GM21737 (cell line): Measurements from ENCODE around the gene TBC1D28.
"Not testable (repeated sequence)": the region's sequence is repeated elsewhere in the genome, so short reads cannot be mapped to it uniquely, and the experiment has no call there.

Experiments
- ATAC-seq: cut with Tn5 transposase; IDR thresholded peaks from one replicate; pipeline ENCODE4 v1.9.1; 2021; ENCODE audit warnings: mild to moderate bottlenecking, moderate library complexity; ENCODE audit not compliant: unreplicated experiment

The TBC1D28 gene

GRCh38 chr17:18617613-18618012, 26.6 kb downstream of the TBC1D28 start:
- not testable (repeated sequence) for ATAC-seq

GRCh38 chr17:18613016-18613415, 31.2 kb downstream of the TBC1D28 start:
- ATAC-seq = not testable (repeated sequence)

- ATAC-seq = not testable (repeated sequence)
Observed at GRCh38 chr17:18593138-18593537, 51.1 kb downstream of the TBC1D28 start.
